K562 (cell line): ENCODE measurements around the gene CLK3. TPM values are rescaled to one million over a fixed set of nuclear protein-coding genes. Genes with fewer than 3 reads are reported as not detected.
A peak's percentile ranks its signal among the peaks of the same experiment; 100 is the strongest.
"Not testable (repeated sequence)": the region's sequence is repeated elsewhere in the genome, so short reads cannot be mapped to it uniquely, and the experiment has no call there.

Experiments
- ATAC-seq: fragments of 200-7000 bp; cut with Tn5 transposase; 3 replicates; pipeline ENCODE4 v1.9.1; 2020; ENCODE audit warnings: moderate library complexity
- BruUV-seq: library from RNA; stranded (reverse); fragments of 400-500 nt; replicated peaks from 2 replicates; lab custom pipeline; 2021; lab: Mats Ljungman, UMichigan
- CTCF ChIA-PET: fragments of 300-600 bp; formaldehyde crosslinking; extraction: SDS; loops from one replicate; lab custom pipeline; 2021; ENCODE audit warnings: low intra/inter-chr PET ratio; lab: Yijun Ruan, JAX
- POLR2A ChIA-PET: fragments of 300-600, 350-650 bp; sonication (Branson Sonifier 250); formaldehyde crosslinking; extraction: SDS; loops from one replicate; lab custom pipeline; 2021; ENCODE audit warnings: antibody characterized with exemption, inconsistent platforms; lab: Yijun Ruan, JAX
- DNase-seq, 4 experiments: peaks; one replicate each; pipeline versions ENCODE4 v3.0.0 to v3.0.0-alpha.2; 2011 to 2018; ENCODE audit warnings: low spot score in 3 of 4, mixed read lengths in 3 of 4; ENCODE audit errors: extremely low read depth in 1 of 4
- FAIRE-seq: peaks from 2 replicates; lab custom pipeline; 2011; peaks lifted over from hg19 to GRCh38; lab: Jason Lieb, UNC
- H2AFZ ChIP-seq: 2 replicates; pipeline ENCODE4 v1.6.0; 2011; ENCODE audit warnings: low read depth, low read length, control low read depth, inconsistent platforms
- H3K27ac ChIP-seq: fragments of 200-600 bp; 3 replicates; pipeline ENCODE4 v1.8.0; 2011; ENCODE audit warnings: low read depth, mild to moderate bottlenecking, control low read depth, inconsistent platforms, low read length, moderate library complexity, mixed read lengths; ENCODE audit errors: extremely low read depth
- H3K27me3 ChIP-seq, 2 experiments: fragments of 300-600 bp in 1 of 2; 2 replicates in 1 of 2; 3 replicates in 1 of 2; pipeline versions ENCODE4 v1.6.0 to v1.8.0; 2011; ENCODE audit warnings: inconsistent platforms in 2 of 2, low read length in 2 of 2, mild to moderate bottlenecking in 1 of 2, mixed read lengths in 1 of 2, moderate library complexity in 1 of 2; ENCODE audit not compliant: control insufficient read depth in 2 of 2, insufficient read depth in 2 of 2
- H3K36me3 ChIP-seq: fragments of 300-600 bp; 3 replicates; pipeline ENCODE4 v1.8.0; 2011; ENCODE audit warnings: mild to moderate bottlenecking, low read length, inconsistent platforms; ENCODE audit not compliant: control insufficient read depth, insufficient read depth
- H3K4me1 ChIP-seq, 2 experiments: fragments of 200-600 bp in 1 of 2; replicated peaks in 1 of 2; 2 replicates in 1 of 2; 3 replicates in 1 of 2; pipeline versions ENCODE4 v1.5.1 to v1.8.0; 2011; ENCODE audit warnings: inconsistent platforms in 2 of 2, low read length in 2 of 2, mild to moderate bottlenecking in 1 of 2, mixed read lengths in 1 of 2, moderate library complexity in 1 of 2; ENCODE audit not compliant: control insufficient read depth in 2 of 2, insufficient read depth in 2 of 2
- H3K4me2 ChIP-seq: 2 replicates; pipeline ENCODE4 v1.6.1; 2011; ENCODE audit warnings: low read length, control low read depth, inconsistent platforms, mixed read lengths; ENCODE audit not compliant: insufficient read depth
- H3K4me3 ChIP-seq: fragments of 200-600 bp; sonication (generic), shearing (Covaris generic); 2 replicates; pipeline ENCODE4 v1.5.1; 2016; ENCODE audit warnings: control low read depth, inconsistent platforms
- H3K79me2 ChIP-seq: fragments of 200-600 bp; 3 replicates; pipeline ENCODE4 v1.8.0; 2011; ENCODE audit warnings: low read length, inconsistent platforms; ENCODE audit not compliant: control insufficient read depth, insufficient read depth
- H3K9ac ChIP-seq, 2 experiments: 2 replicates each; pipeline versions ENCODE4 v1.6.0 to v1.6.1; 2011; ENCODE audit warnings: low read depth in 2 of 2, low read length in 2 of 2, control low read depth in 1 of 2, inconsistent platforms in 1 of 2, mild to moderate bottlenecking in 1 of 2, mixed read lengths in 1 of 2; ENCODE audit not compliant: insufficient read depth in 1 of 2
- H3K9me1 ChIP-seq: one replicate; pipeline ENCODE4 v1.6.0; 2011; ENCODE audit warnings: inconsistent platforms, mild to moderate bottlenecking, low read length, moderate library complexity; ENCODE audit not compliant: control insufficient read depth, insufficient read depth
- H3K9me3 ChIP-seq: replicated peaks from 2 replicates; pipeline ENCODE4 v1.5.1; 2011; ENCODE audit warnings: low read depth, low read length, inconsistent platforms; ENCODE audit not compliant: control insufficient read depth, insufficient read depth
- H4K20me1 ChIP-seq: replicated peaks from 2 replicates; pipeline ENCODE4 v1.6.1; 2011; ENCODE audit warnings: low read length, inconsistent platforms, mixed read lengths; ENCODE audit not compliant: control insufficient read depth, insufficient read depth
- ARHGAP35 ChIP-seq: fragments of 450-650 bp; IDR thresholded peaks from 2 replicates; pipeline ENCODE4 v1.6.1; 2018; ENCODE audit not compliant: partially characterized antibody
- ILK ChIP-seq: fragments of 450-650 bp; IDR thresholded peaks from 2 replicates; pipeline ENCODE4 v1.6.1; 2016; ENCODE audit warnings: missing genetic modification characterization, low read depth, mild to moderate bottlenecking, missing compliant biosample characterization, moderate library complexity, borderline replicate concordance
- MECOM ChIP-seq: fragments of 250-450 bp; sonication (Bioruptor Pico); IDR thresholded peaks from 2 replicates; pipeline ENCODE4 v1.8.0; 2022; ENCODE audit warnings: inconsistent platforms
- PCBP1 ChIP-seq: fragments of 200-400 bp; formaldehyde crosslinking; IDR thresholded peaks from 2 replicates; pipeline ENCODE4 v1.6.1; 2018; ENCODE audit warnings: mild to moderate bottlenecking, low read depth, low read length; ENCODE audit not compliant: poor library complexity, severe bottlenecking
- POLR2A ChIP-seq: fragments of 450-650 bp; conservative IDR thresholded peaks from 2 replicates; pipeline ENCODE4 v1.6.1; 2016
- POLR2AphosphoS2 ChIP-seq: IDR thresholded peaks from 2 replicates; pipeline ENCODE4 v1.6.1; 2012; ENCODE audit warnings: low read length, improper control_type of control experiment
- POLR2G ChIP-seq: fragments of 200-400 bp; formaldehyde crosslinking; IDR thresholded peaks from 2 replicates; pipeline ENCODE4 v1.6.1; 2017; ENCODE audit warnings: low read depth, mild to moderate bottlenecking, antibody characterized with exemption, low read length, moderate library complexity
- PTRF ChIP-seq: fragments of 450-650 bp; IDR thresholded peaks from 2 replicates; pipeline ENCODE4 v1.6.1; 2016; ENCODE audit warnings: mild to moderate bottlenecking, missing genetic modification characterization, missing compliant biosample characterization
- SUPT5H ChIP-seq: fragments of 450-650 bp; IDR thresholded peaks from 2 replicates; pipeline ENCODE4 v1.6.1; 2016
- ZFP1 ChIP-seq: fragments of 450-650 bp; formaldehyde crosslinking; IDR thresholded peaks from 2 replicates; pipeline ENCODE4 v1.4.0; 2020; ENCODE audit warnings: mild to moderate bottlenecking, mixed read lengths
- ZNF134 ChIP-seq: fragments of 250-450 bp; sonication (Bioruptor Pico); conservative IDR thresholded peaks from 2 replicates; pipeline ENCODE4 v1.4.0; 2020
- WGBS: fragments of 100-300 bp; shearing (Covaris generic); methylation state at CpG from one replicate; pipeline ENCODE4 v1.1.6; 2016; ENCODE audit warnings: low coverage, mixed read lengths; ENCODE audit not compliant: insufficient coverage; ENCODE audit errors: missing lambda C conversion rate; 5-methylcytosine and 5-hydroxymethylcytosine counted together
- in situ Hi-C: fragments of 300-500 bp; cut with MboI; formaldehyde crosslinking; loops from 4 replicates; pipeline ENCODE4 v1.15.0; 2018; ENCODE audit warnings: inconsistent platforms, mixed read lengths
- intact Hi-C: fragments of 100-400 bp; cut with micrococcal nuclease; formaldehyde crosslinking; loops from 2 replicates; pipeline ENCODE4 v1.14.2; 2022
- polyA plus RNA-seq, 8 experiments: library from polyadenylated mRNA; depleted of rRNA in 4 of 8; stranded (reverse) in 5 of 8; unstranded in 3 of 8; fragments of >200 nt; fragmentation: Nextera tagmentation in 2 of 8; fragmentation: Illumina TruSeq in 1 of 8; extraction: Ambion mirVana in 2 of 8; extraction: Trizol in 1 of 8; gene quantifications; 2 replicates each; pipeline versions ENCODE4 v1.2.1 to v1.2.3, GENCODE V29; 2011 to 2014; ENCODE audit warnings: inconsistent platforms in 1 of 8, missing spikeins in 1 of 8
- total RNA-seq, 7 experiments: library from RNA; depleted of rRNA in 6 of 7; stranded (reverse); fragments of >200 nt in 6 of 7; fragmentation: Illumina TruSeq in 2 of 7; extraction: Trizol in 2 of 7; gene quantifications; 2 replicates each; pipeline versions ENCODE4 v1.2.1 to v1.2.3, GENCODE V29; 2011 to 2021; ENCODE audit warnings: low replicate concordance in 1 of 7
- TF ChIP-seq, protein P1 (sequence below), 2 experiments: IDR thresholded peaks; 2 replicates each; pipeline ENCODE4 v1.6.1; 2012; ENCODE audit warnings: improper control_type of control experiment in 2 of 2, low read depth in 2 of 2, low read length in 2 of 2, borderline replicate concordance in 1 of 2

The CLK3 gene
- total and polyA plus RNA-seq, 9 of the 15 experiments (the other 6 are each of a cell fraction or from before 2014, with no cell fraction given) = 1.2 to 95.2 (median 51.7) TPM

DNA sequence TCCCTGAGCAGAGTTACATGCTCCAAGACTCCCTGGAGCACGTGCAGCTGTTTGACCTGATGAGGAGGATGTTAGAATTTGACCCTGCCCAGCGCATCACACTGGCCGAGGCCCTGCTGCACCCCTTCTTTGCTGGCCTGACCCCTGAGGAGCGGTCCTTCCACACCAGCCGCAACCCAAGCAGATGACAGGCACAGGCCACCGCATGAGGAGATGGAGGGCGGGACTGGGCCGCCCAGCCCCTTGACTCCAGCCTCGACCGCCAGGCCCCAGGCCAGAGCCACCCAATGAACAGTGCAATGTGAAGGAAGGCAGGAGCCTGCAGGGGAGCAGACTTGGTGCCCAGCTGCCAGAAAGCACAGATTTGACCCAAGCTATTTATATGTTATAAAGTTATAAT is 14.1 kb downstream of the CLK3 start:
- ATAC-seq, BruUV-seq, H3K4me2 ChIP-seq, DNase-seq, H3K27me3 ChIP-seq, H3K9ac ChIP-seq, H3K4me1 ChIP-seq, intact Hi-C loops, FAIRE-seq, H3K4me3 ChIP-seq, in situ Hi-C loops, H3K79me2 ChIP-seq: not testable (repeated sequence)
- Histone ChIP-seq H4K20me1 (peaks cover 32% of the 10 kb centered on the region), H3K36me3 (peaks cover 98% of the 10 kb centered on the region)
- 100% methylated on average over 5 of the region's 10 CpGs for WGBS
- peak; percentile 63 for TF ChIP-seq POLR2G
- TF ChIP-seq, all 486 proteins: peak for 1; not testable (repeated sequence) for 485
- H3K9me3 ChIP-seq, CTCF ChIA-PET, H3K27ac ChIP-seq, H3K9me1 ChIP-seq, H2AFZ ChIP-seq: not testable (repeated sequence)
- POLR2A ChIA-PET = interaction anchor here (0.6 to 1.5 kb wide), 3 partner anchors 12 to 181 kb away, joined by 3 to 5 read pairs (median 3); no protein-coding TSS in a partner anchor

DNA sequence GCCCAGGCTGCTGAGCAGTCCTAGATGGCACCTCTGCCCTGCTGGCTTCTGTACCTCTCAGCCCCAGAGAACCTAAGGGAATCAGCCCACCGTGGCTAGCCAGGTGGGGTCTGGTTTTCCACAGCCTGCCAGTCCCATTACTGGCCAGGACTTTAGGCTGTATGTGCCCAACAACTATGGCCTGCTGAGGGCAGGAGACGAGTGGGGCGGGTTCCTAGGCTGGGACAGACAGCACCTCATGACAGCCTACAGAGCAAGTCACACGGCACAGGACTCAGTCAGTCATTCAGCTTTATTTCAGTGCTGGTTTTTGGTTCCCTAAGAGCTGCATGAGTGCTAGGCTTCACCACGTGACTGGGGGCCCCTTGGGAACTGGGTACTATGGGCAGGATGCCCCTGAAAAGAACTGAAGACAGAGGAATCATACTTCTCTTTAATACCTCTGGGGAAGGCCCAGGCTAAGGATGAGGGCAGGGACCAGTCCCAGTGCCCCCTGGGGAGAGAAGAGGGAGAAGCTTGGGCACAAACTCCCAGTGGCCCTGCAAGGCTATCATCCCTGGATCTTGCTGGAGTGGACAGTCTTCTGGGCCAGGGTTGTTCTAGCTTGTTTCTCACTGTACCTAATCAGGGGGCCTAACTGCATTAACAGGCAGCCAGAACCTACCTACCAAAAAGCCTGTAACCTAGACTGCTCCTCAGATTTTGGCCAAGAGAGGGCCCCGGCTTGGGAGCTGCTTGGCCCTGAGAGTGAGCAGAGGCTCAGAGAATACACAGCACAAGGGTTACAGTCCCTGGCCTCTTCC is 14.8 kb downstream of the CLK3 start:
- Histone ChIP-seq H3K4me2 (no peak overlapping the region), H3K36me3 (peaks cover 98% of the 10 kb centered on the region)
- intact Hi-C loops = no loop called here
- TF ChIP-seq ILK (tag) = no peak
- peak; percentile 54 for TF ChIP-seq SUPT5H
- TF ChIP-seq PCBP1 = no peak
- TF ChIP-seq POLR2AphosphoS2 = peak; percentile 82
- 0 out of 2 replicates have a peak, but pooled peaks have one; percentile 26 for TF ChIP-seq POLR2G
- no peak for TF ChIP-seq ZFP1
- no peak for TF ChIP-seq ZNF134 (CRISPR knock-in tag)
- TF ChIP-seq, protein P1, sequence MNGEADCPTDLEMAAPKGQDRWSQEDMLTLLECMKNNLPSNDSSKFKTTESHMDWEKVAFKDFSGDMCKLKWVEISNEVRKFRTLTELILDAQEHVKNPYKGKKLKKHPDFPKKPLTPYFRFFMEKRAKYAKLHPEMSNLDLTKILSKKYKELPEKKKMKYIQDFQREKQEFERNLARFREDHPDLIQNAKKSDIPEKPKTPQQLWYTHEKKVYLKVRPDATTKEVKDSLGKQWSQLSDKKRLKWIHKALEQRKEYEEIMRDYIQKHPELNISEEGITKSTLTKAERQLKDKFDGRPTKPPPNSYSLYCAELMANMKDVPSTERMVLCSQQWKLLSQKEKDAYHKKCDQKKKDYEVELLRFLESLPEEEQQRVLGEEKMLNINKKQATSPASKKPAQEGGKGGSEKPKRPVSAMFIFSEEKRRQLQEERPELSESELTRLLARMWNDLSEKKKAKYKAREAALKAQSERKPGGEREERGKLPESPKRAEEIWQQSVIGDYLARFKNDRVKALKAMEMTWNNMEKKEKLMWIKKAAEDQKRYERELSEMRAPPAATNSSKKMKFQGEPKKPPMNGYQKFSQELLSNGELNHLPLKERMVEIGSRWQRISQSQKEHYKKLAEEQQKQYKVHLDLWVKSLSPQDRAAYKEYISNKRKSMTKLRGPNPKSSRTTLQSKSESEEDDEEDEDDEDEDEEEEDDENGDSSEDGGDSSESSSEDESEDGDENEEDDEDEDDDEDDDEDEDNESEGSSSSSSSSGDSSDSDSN (IDR thresholded peaks at IDR 0.05; ENCODE audit: borderline replicate concordance in 1 of 2, low read depth in 2 of 2, low read length in 2 of 2) = no peak
- TF ChIP-seq MECOM (CRISPR knock-in tag) = no peak
- TF ChIP-seq ARHGAP35 = no peak
- TF ChIP-seq PTRF (tag) = no peak
- peak; percentile 69 for TF ChIP-seq POLR2A

More for the DNA sequence above, 14.8 kb downstream of the CLK3 start:
- Histone ChIP-seq H3K27ac (no peak overlapping the region), H3K79me2 (no peaks in the 10 kb centered on the region), H3K4me1 (no peaks in the 10 kb centered on the region; a peak in 1 of 5 replicates), H4K20me1 (peaks cover 30% of the 10 kb centered on the region), H3K4me3 (no peak overlapping the region), H3K9ac (0 out of 4 replicates have a peak overlapping the region, but pooled peaks of 1 of the 2 experiments have one; percentile 54), H3K9me1 (peaks cover 10% of the 10 kb centered on the region), H2AFZ (no peak overlapping the region), H3K9me3 (no peaks in the 10 kb centered on the region), H3K27me3 (no peaks in the 10 kb centered on the region)
- no peak for DNase-seq
- in situ Hi-C loops = no loop called here
- ATAC-seq = peak; percentile 5; the same call in 1 of the 3 replicates
- no TSS peak for BruUV-seq
- WGBS = 74% methylated on average over 6 of the region's 6 CpGs
- POLR2A ChIA-PET = interaction anchor here (0.6 to 3.8 kb wide), 5 partner anchors 11 to 182 kb away, joined by 3 to 16 read pairs (median 5); partner anchors contain the start of gene ARID3B
- CTCF ChIA-PET = interaction anchor here (0.6 to 2.2 kb wide), 3 partner anchors 18 to 256 kb away, joined by 3 to 32 read pairs (median 13); no protein-coding TSS in a partner anchor
- no peak for FAIRE-seq
